Left lung (tissue), 10 donors: Measurements from ENCODE around the gene GRK1. TPM values are rescaled to one million over a fixed set of nuclear protein-coding genes. Genes with fewer than 3 reads are reported as not detected.

Experiments
- ATAC-seq: fragments of 200-7000 bp; cut with Tn5 transposase; one replicate; pipeline ENCODE4 v1.9.1; 2020; ENCODE audit warnings: moderate library complexity
- DNase-seq, 4 donors: peaks; one replicate each; pipeline ENCODE4 v3.0.0-alpha.2; 2013 to 2020
- H3K27ac ChIP-seq, 2 donors: fragments of 200-600 bp; sonication (generic) in 1 of 2; one replicate each; pipeline versions ENCODE4 v1.5.0 to v1.8.0; 2020 to 2021
- H3K27me3 ChIP-seq, 2 donors: fragments of 200-600 bp; sonication (generic) in 1 of 2; one replicate each; pipeline versions ENCODE4 v1.5.0 to v1.8.0; 2020 to 2021
- H3K36me3 ChIP-seq, 2 donors: fragments of 200-600 bp; sonication (generic) in 1 of 2; one replicate each; pipeline versions ENCODE4 v1.5.0 to v1.8.0; 2020 to 2021
- H3K4me1 ChIP-seq, 2 donors: fragments of 200-600 bp; one replicate each; pipeline ENCODE4 v1.8.0; 2021
- H3K4me3 ChIP-seq, 2 donors: fragments of 200-600 bp; sonication (generic) in 1 of 2; one replicate each; pipeline versions ENCODE4 v1.5.0 to v1.8.0; 2020 to 2021; ENCODE audit warnings: mild to moderate bottlenecking in 1 of 2
- H3K9me3 ChIP-seq, 2 donors: fragments of 200-600 bp; sonication (generic) in 1 of 2; one replicate each; pipeline versions ENCODE4 v1.5.0 to v1.8.0; 2020 to 2021
- CTCF ChIP-seq, 2 donors: fragments of 200-600 bp; sonication (generic) in 1 of 2; IDR thresholded peaks; one replicate each; pipeline versions ENCODE4 v1.5.0 to v1.8.0; 2021; ENCODE audit warnings: antibody characterized with exemption in 2 of 2
- intact Hi-C, 2 donors: fragments of 100-400 bp; cut with DNase I; formaldehyde crosslinking; loops; one replicate each; pipeline versions ENCODE4 v1.11.2 to v1.14.2; 2022
- polyA plus RNA-seq, 6 donors: library from polyadenylated mRNA; unstranded; fragments of 120-200 nt; gene quantifications; one replicate each; pipeline ENCODE4 v1.2.1, GENCODE V29; 2013; ENCODE audit not compliant: insufficient read length in 6 of 6
- total RNA-seq, 2 donors: library from RNA; stranded (reverse); fragmentation: NEBNext Ultra II Directional; extraction: Animal tissue kit (Norgen Biotek cat#: 25700); gene quantifications; one replicate each; pipeline ENCODE4 v1.2.1, GENCODE V29; 2021
- donor health status: DM: no; HTN: yes; CAD: no.
- donor health status: DM: no; HTN: no; CAD: no.

The GRK1 gene
- total and polyA plus RNA-seq, 8 donors: 0.21 to 3.1 (median 1.2) TPM; not detected in 1

- peaks cover 10 to 42% of the 10 kb centered on the region in 2 donors for H3K27me3 ChIP-seq
- H3K36me3 ChIP-seq: no peaks in the 10 kb centered on the region
- DNase-seq (no peak), ATAC-seq (no peak)
- H3K9me3 ChIP-seq: no peaks in the 10 kb centered on the region
- intact Hi-C loops: no loop called here
- peaks cover 7 to 8% of the 10 kb centered on the region in 2 donors for H3K4me1 ChIP-seq
- no peak overlapping the region for H3K4me3 ChIP-seq
- no peak overlapping the region for H3K27ac ChIP-seq
- no peak for TF ChIP-seq CTCF (IDR thresholded peaks at IDR 0.05)
Observed at GRCh38 chr13:113763961-113764792, 97.2 kb downstream of the GRK1 start.

GRCh38 chr13:113764793-113765563 is 98.0 kb downstream of the GRK1 start:
- H3K9me3 ChIP-seq: no peaks in the 10 kb centered on the region
- H3K27ac ChIP-seq: no peak overlapping the region
- DNase-seq (no peak), ATAC-seq (no peak)
- H3K4me1 ChIP-seq: peaks cover under 1 to 2% of the 10 kb centered on the region in 2 donors
- H3K36me3 ChIP-seq: no peaks in the 10 kb centered on the region
- TF ChIP-seq CTCF (IDR thresholded peaks at IDR 0.05): no peak
- H3K27me3 ChIP-seq: peaks cover 7 to 34% of the 10 kb centered on the region in 2 donors
- intact Hi-C loops: no loop called here
- H3K4me3 ChIP-seq: no peak overlapping the region

DNA sequence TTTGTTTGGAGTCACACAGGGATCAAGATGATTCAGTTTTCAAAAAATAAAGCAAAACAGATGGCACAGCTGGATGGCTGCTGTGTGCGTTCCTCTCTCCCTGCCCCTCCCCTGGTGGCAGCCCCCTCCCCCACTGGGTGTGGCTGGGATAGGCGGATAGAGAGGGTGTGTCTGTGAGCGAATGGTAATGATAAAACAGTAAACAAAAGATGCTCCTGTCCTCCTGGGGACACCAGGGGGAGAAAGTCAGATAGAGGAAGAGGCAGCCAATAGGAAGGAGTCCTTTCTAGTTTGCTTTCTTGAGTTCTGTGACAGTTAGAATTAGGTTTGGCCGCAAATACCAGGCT is 98.5 kb downstream of the GRK1 start:
- H3K4me1 ChIP-seq: no peaks in the 10 kb centered on the region
- DNase-seq (no peak), ATAC-seq (no peak)
- no peaks in the 10 kb centered on the region for H3K36me3 ChIP-seq
- no peak overlapping the region for H3K4me3 ChIP-seq
- intact Hi-C loops: no loop called here
- H3K27ac ChIP-seq: no peak overlapping the region
- peaks cover 3 to 29% of the 10 kb centered on the region in 2 donors for H3K27me3 ChIP-seq
- no peak for TF ChIP-seq CTCF (IDR thresholded peaks at IDR 0.05)
- H3K9me3 ChIP-seq: no peaks in the 10 kb centered on the region

- ATAC-seq (no peak), DNase-seq (no peak)
- Histone ChIP-seq H3K27me3 (peaks cover 3 to 24% of the 10 kb centered on the region in 2 donors), H3K4me1 (no peaks in the 10 kb centered on the region), H3K4me3 (no peak overlapping the region), H3K36me3 (no peaks in the 10 kb centered on the region), H3K9me3 (no peaks in the 10 kb centered on the region), H3K27ac (no peak overlapping the region)
- TF ChIP-seq CTCF (IDR thresholded peaks at IDR 0.05): no peak
- intact Hi-C loops: no loop called here
Observed at GRCh38 chr13:113766035-113766800, 99.2 kb downstream of the GRK1 start.
